ENCODE results near the gene SULT6B1.
A peak's percentile ranks its signal among the peaks of the same experiment; 100 is the strongest.
"Not testable (repeated sequence)": the region's sequence is repeated elsewhere in the genome, so short reads cannot be mapped to it uniquely, and the experiment has no call there.

SULT6B1 gene

GRCh38 chr2:37195862-37196319, 7.4 kb upstream of the SULT6B1 start:
- DNase-seq = not testable (repeated sequence)

- no peak for DNase-seq
These were observed 4.1 kb upstream of the SULT6B1 start for GRCh38 chr2:37192551-37192950.

GRCh38 chr2:37191747-37192146, 3.3 kb upstream of the SULT6B1 start:
- DNase-seq = no peak

GRCh38 chr2:37191253-37191652, 2.8 kb upstream of the SULT6B1 start:
- no peak for DNase-seq

GRCh38 chr2:37190290-37190689, 1.8 kb upstream of the SULT6B1 start:
- DNase-seq = no peak

GRCh38 chr2:37189452-37190153, 1.1 kb upstream of the SULT6B1 start:
- no peak for DNase-seq

GRCh38 chr2:37181726-37182684, 6.5 kb downstream of the SULT6B1 start:
- no peak for DNase-seq

GRCh38 chr2:37180640-37181039, 7.8 kb downstream of the SULT6B1 start:
- no peak for DNase-seq

GRCh38 chr2:37180006-37180639, 8.3 kb downstream of the SULT6B1 start:
- DNase-seq = no peak

GRCh38 chr2:37173741-37174140, 14.7 kb downstream of the SULT6B1 start:
- DNase-seq = no peak

GRCh38 chr2:37171624-37171950, 16.9 kb downstream of the SULT6B1 start:
- DNase-seq = no peak

- DNase-seq = peak; percentile 22
These were observed 20.1 kb downstream of the SULT6B1 start for GRCh38 chr2:37168217-37168981.

- DNase-seq = no peak
These were observed 20.8 kb downstream of the SULT6B1 start for GRCh38 chr2:37167636-37168180.

GRCh38 chr2:37164757-37165156, 23.7 kb downstream of the SULT6B1 start:
- no peak for DNase-seq

- peak; percentile 77 for DNase-seq
These were observed 31.4 kb downstream of the SULT6B1 start, which contains the start of gene EIF2AK2 for GRCh38 chr2:37156857-37157714. Gene EIF2AK2 (minus strand): TSS chr2:37156980. CDS start chr2:37147806, 9,174 bp downstream.

- peak; percentile 6 for DNase-seq
These were observed 32.2 kb downstream of the SULT6B1 start for GRCh38 chr2:37156071-37156856.

GRCh38 chr2:37154785-37155184, 33.7 kb downstream of the SULT6B1 start:
- no peak for DNase-seq

GRCh38 chr2:37153224-37153623, 35.2 kb downstream of the SULT6B1 start:
- no peak for DNase-seq

GRCh38 chr2:37149626-37150322, 38.7 kb downstream of the SULT6B1 start:
- no peak for DNase-seq

GRCh38 chr2:37148325-37148724, 40.1 kb downstream of the SULT6B1 start:
- no peak for DNase-seq

All from activated gamma-delta T cell treated with Interleukin-2 at 50 U/mL for 16 hours (primary cell).